H1 (cell line): ENCODE results near the gene ANAPC15. TPM values are rescaled to one million over a fixed set of nuclear protein-coding genes. Genes with fewer than 3 reads are reported as not detected.

Experiments
- KDM4A ChIP-seq: IDR thresholded peaks from one replicate; pipeline ENCODE4 v1.7.1; 2012; ENCODE audit warnings: low read depth, mild to moderate bottlenecking, moderate library complexity, low read length, inconsistent platforms; ENCODE audit not compliant: severe bottlenecking
- POLR2AphosphoS5 ChIP-seq: IDR thresholded peaks from 2 replicates; pipeline ENCODE4 v1.6.1; 2011; ENCODE audit warnings: low read depth, low read length
- SP4 ChIP-seq: IDR thresholded peaks from 2 replicates; pipeline ENCODE4 v1.6.1; 2012; ENCODE audit warnings: low read length, inconsistent platforms
- polyA plus RNA-seq, 7 experiments: library from polyadenylated mRNA; depleted of rRNA in 3 of 7; stranded (reverse) in 5 of 7; unstranded in 2 of 7; fragments of >200 nt in 5 of 7; fragments of 200-250 nt in 2 of 7; gene quantifications; 1 replicate in 5 of 7; 2 replicates in 1 of 7; 4 replicates in 1 of 7; pipeline versions ENCODE4 v1.2.1 to v1.2.3, GENCODE V29; 2011 to 2013; ENCODE audit warnings: missing spikeins in 2 of 7, mixed read lengths in 2 of 7
- total RNA-seq: library from RNA; stranded (reverse); fragmentation: NEBNext Ultra II Directional; extraction: Animal tissue kit (Norgen Biotek cat#: 25700); gene quantifications from 2 replicates; pipeline ENCODE4 v1.2.1, GENCODE V29; 2021

ANAPC15 gene
- total and polyA plus RNA-seq, 2 of the 8 experiments (the other 6 are each of a cell fraction or from before 2014, with no cell fraction given): 66.2 to 74.9 TPM

DNA sequence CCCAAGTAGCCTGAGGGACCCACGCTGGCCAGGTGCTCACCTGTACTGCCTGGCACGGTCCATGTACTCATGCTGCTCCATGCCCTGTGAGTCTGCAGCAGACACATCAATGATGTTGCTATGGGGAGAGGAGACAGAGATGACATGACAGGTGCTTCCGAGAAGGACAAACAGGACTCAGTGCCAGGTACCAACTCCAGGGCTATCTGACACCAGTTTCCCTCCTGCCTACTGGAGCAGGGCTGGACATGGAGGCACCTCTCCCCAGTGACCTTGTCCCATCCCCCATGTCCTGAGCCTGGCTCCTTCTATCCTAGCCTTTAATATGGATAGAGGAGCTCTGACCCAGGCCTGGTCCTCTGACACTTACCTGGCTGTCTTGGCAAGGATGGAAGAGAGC lies 13.8 kb downstream of the ANAPC15 start (continued):
- no peak for TF ChIP-seq SP4
- TF ChIP-seq KDM4A: no peak
- no peak for TF ChIP-seq POLR2AphosphoS5
